ENCODE measurements around the gene HOMER3. TPM values are rescaled to one million over a fixed set of nuclear protein-coding genes. Genes with fewer than 3 reads are reported as not detected.
A peak's percentile ranks its signal among the peaks of the same experiment; 100 is the strongest.
"Not testable (repeated sequence)": the region's sequence is repeated elsewhere in the genome, so short reads cannot be mapped to it uniquely, and the experiment has no call there.

The HOMER3 gene
- total RNA-seq, 1 donor from 2014 or later: 78.8 TPM

GRCh38 chr19:18903156-18904037 lies 37.6 kb downstream of the HOMER3 start:
- Mint-ChIP-seq H3K36me3 (ENCODE audit: low read depth) (no peaks in the 10 kb centered on the region), H3K4me1 (no peaks in the 10 kb centered on the region), H3K4me3 (no peak overlapping the region), H3K9me3 (no peaks in the 10 kb centered on the region), H3K27ac (ENCODE audit: unreplicated experiment) (no peak overlapping the region), H3K27me3 (ENCODE audit: low read depth) (no peaks in the 10 kb centered on the region)
- no peak for TF ChIP-seq CTCF (conservative IDR thresholded peaks at IDR 0.05)
- DNase-seq (ENCODE audit: low read depth, low spot score): no peak

- H3K27ac Mint-ChIP-seq (ENCODE audit: unreplicated experiment); H3K4me3 Mint-ChIP-seq; H3K27me3 Mint-ChIP-seq (ENCODE audit: low read depth); DNase-seq (ENCODE audit: low read depth, low spot score); H3K36me3 Mint-ChIP-seq (ENCODE audit: low read depth); H3K9me3 Mint-ChIP-seq; H3K4me1 Mint-ChIP-seq: not testable (repeated sequence)
These were observed 38.5 kb downstream of the HOMER3 start for GRCh38 chr19:18902519-18902918.

DNA sequence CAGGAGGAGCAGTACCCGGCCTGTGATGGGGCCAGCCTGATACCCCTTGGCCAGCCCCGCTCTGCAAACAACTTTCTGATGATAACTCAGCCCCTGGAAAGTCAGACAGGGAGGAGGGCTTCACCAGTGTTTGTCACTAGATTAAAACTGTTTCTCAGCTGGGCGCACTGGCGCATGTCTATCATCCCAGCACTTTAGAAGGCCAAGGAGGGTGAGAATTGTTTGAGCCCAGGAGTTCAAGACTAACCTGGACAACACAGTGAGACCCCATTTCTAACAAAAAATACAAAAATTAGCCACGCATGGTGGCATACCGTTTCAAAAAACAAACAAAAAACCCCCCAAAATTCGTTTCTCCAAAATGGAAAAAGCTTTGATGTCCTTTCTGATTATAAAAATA lies 39.5 kb downstream of the HOMER3 start:
- no peak for DNase-seq (ENCODE audit: low read depth, low spot score)
- no peak overlapping the region for H3K4me3 Mint-ChIP-seq
- peaks cover 7% of the 10 kb centered on the region for H3K4me1 Mint-ChIP-seq
- no peak for TF ChIP-seq CTCF (conservative IDR thresholded peaks at IDR 0.05)
- peaks cover 6% of the 10 kb centered on the region for H3K27me3 Mint-ChIP-seq (ENCODE audit: low read depth)
- no peak overlapping the region for H3K27ac Mint-ChIP-seq (ENCODE audit: unreplicated experiment)
- H3K9me3 Mint-ChIP-seq: no peaks in the 10 kb centered on the region
- no peaks in the 10 kb centered on the region for H3K36me3 Mint-ChIP-seq (ENCODE audit: low read depth)

DNA sequence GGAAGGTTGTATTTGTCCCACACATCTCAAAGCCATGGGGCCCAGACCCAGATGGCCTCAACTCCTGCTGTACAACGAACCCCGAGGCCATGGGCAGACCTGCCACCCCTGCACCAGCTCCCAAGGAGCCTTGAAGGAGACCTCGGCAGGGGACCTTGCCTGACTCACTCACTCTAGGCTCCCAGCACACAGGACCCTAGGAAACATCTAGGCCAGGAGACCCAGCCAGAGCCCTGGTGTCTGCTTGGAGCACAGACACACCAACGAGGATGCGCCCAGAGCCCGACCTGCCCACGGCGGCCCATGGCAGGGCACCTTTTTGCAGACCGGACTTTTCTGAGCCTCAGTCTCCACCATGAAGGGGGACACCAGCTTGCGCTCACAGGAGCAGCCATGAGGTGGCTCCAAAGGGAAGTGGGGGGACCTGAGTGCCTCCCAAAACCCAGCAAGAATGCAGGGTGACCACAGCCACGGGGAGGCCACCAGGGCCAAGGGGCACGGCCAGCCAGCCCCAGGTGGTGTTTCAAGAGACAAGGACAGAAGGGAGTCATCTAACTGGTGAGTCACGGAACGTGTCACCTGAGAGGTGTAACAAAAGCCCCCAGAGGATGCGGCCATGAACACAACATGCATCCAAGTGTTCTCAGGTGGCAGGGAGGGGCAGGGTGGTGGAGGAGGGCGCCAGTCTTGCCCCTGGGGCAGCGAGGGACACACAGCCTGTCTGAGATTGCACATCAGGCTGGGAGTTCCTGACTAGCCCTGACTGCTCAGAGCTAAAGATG lies 40.1 kb downstream of the HOMER3 start:
- Mint-ChIP-seq H3K4me3 (peak overlapping the region; percentile 41), H3K4me1 (peaks cover 7% of the 10 kb centered on the region), H3K9me3 (no peaks in the 10 kb centered on the region), H3K27ac (ENCODE audit: unreplicated experiment) (no peak overlapping the region), H3K27me3 (ENCODE audit: low read depth) (peaks cover 6% of the 10 kb centered on the region), H3K36me3 (ENCODE audit: low read depth) (no peaks in the 10 kb centered on the region)
- no peak for DNase-seq (ENCODE audit: low read depth, low spot score)
- no peak for TF ChIP-seq CTCF (conservative IDR thresholded peaks at IDR 0.05)

- H3K27me3 Mint-ChIP-seq (ENCODE audit: low read depth): peaks cover 6% of the 10 kb centered on the region
- no peak overlapping the region for H3K27ac Mint-ChIP-seq (ENCODE audit: unreplicated experiment)
- H3K4me1 Mint-ChIP-seq: peaks cover 8% of the 10 kb centered on the region
- H3K4me3 Mint-ChIP-seq: no peak overlapping the region
- TF ChIP-seq CTCF (conservative IDR thresholded peaks at IDR 0.05): no peak
- H3K36me3 Mint-ChIP-seq (ENCODE audit: low read depth): no peaks in the 10 kb centered on the region
- DNase-seq (ENCODE audit: low read depth, low spot score): no peak
- H3K9me3 Mint-ChIP-seq: no peaks in the 10 kb centered on the region
These were observed 41.1 kb downstream of the HOMER3 start for GRCh38 chr19:18899624-18900560.
